Uterus (tissue), 4 donors: ENCODE results near the gene ADRA2A. TPM values are rescaled to one million over a fixed set of nuclear protein-coding genes. Genes with fewer than 3 reads are reported as not detected.

ENCODE experiments used
- DNase-seq, 2 donors: peaks; one replicate each; pipeline ENCODE4 v3.0.0-alpha.2; 2019 to 2020
- H3K27ac ChIP-seq, 2 donors: fragments of 200-600 bp; sonication (generic); 1 replicate in 1 of 2; 2 replicates in 1 of 2; pipeline ENCODE4 v1.5.1; 2016 to 2018
- H3K27me3 ChIP-seq, 2 donors: fragments of 200-600 bp; sonication (generic); one replicate each; pipeline ENCODE4 v1.5.1; 2018 to 2019; ENCODE audit warnings: control low read depth in 1 of 2
- H3K36me3 ChIP-seq, 2 donors: fragments of 200-600 bp; sonication (generic); one replicate each; pipeline ENCODE4 v1.5.1; 2019; ENCODE audit warnings: control low read depth in 1 of 2
- H3K4me1 ChIP-seq, 2 donors: fragments of 200-600 bp; sonication (generic); one replicate each; pipeline ENCODE4 v1.5.1; 2018 to 2019; ENCODE audit warnings: control low read depth in 1 of 2
- H3K4me3 ChIP-seq, 2 donors: fragments of 200-600 bp; sonication (generic); 1 replicate in 1 of 2; 2 replicates in 1 of 2; pipeline ENCODE4 v1.5.1; 2018 to 2019; ENCODE audit warnings: mild to moderate bottlenecking in 1 of 2
- H3K9me3 ChIP-seq, 2 donors: fragments of 200-600 bp; sonication (generic); one replicate each; pipeline ENCODE4 v1.5.1; 2019; ENCODE audit warnings: control low read depth in 1 of 2
- POLR2A ChIP-seq, 2 donors: fragments of 450-650 bp; IDR thresholded peaks; one replicate each; pipeline ENCODE4 v1.6.1; 2016; ENCODE audit warnings: antibody characterized with exemption in 2 of 2, mild to moderate bottlenecking in 1 of 2, moderate library complexity in 1 of 2
- intact Hi-C: fragments of 100-400 bp; cut with DNase I; formaldehyde crosslinking; loops from one replicate; pipeline ENCODE4 v1.15.1; 2023; ENCODE audit warnings: low total_unique reads
- total RNA-seq, 4 donors: library from RNA; depleted of rRNA in 3 of 4; stranded (reverse); fragments of >200 nt in 3 of 4; gene quantifications; one replicate each; pipeline versions ENCODE4 v1.1.0 to v1.2.4, GENCODE V29; 2014 to 2023
- TF ChIP-seq, protein P1 (sequence below), 4 experiments: fragments of 200-600 bp in 2 of 4; fragments of 450-650 bp in 2 of 4; sonication (generic) in 2 of 4; IDR thresholded peaks; one replicate each; pipeline ENCODE4 v1.5.1; 2016 to 2019; ENCODE audit warnings: antibody characterized with exemption in 4 of 4, mild to moderate bottlenecking in 2 of 4, moderate library complexity in 1 of 4
- donor health status: DM: yes; HTN: yes; CAD: no.

Gene ADRA2A
- total RNA-seq, 4 donors from 2014 or later = 0.26 to 4.9 (median 2.7) TPM

DNA sequence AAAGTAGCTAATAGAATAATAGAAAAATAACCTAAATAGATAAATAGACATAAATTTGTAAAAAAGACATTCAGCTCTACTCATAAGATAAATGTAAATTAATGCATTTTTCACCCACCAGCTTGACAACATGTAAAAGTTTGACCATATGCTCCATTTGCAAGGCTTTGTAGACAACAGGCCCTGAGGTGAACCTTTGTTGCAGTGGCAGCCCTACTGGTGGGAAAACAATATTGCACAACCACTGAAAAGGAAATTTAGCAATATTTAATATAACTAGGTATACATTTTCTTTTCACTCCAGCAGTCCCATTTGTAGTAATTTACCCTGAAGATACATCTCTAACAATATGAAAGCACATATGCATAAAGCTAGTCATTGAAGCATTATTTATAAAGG lies 39.0 kb upstream of the ADRA2A start:
- H3K27ac ChIP-seq = no peak overlapping the region
- peaks cover 0 to 17% of the 10 kb centered on the region in 2 donors for H3K9me3 ChIP-seq
- no peaks in the 10 kb centered on the region for H3K36me3 ChIP-seq
- H3K4me3 ChIP-seq = no peak overlapping the region
- DNase-seq = no peak
- TF ChIP-seq POLR2A (IDR thresholded peaks at IDR 0.05) = no peak
- TF ChIP-seq, protein P1, sequence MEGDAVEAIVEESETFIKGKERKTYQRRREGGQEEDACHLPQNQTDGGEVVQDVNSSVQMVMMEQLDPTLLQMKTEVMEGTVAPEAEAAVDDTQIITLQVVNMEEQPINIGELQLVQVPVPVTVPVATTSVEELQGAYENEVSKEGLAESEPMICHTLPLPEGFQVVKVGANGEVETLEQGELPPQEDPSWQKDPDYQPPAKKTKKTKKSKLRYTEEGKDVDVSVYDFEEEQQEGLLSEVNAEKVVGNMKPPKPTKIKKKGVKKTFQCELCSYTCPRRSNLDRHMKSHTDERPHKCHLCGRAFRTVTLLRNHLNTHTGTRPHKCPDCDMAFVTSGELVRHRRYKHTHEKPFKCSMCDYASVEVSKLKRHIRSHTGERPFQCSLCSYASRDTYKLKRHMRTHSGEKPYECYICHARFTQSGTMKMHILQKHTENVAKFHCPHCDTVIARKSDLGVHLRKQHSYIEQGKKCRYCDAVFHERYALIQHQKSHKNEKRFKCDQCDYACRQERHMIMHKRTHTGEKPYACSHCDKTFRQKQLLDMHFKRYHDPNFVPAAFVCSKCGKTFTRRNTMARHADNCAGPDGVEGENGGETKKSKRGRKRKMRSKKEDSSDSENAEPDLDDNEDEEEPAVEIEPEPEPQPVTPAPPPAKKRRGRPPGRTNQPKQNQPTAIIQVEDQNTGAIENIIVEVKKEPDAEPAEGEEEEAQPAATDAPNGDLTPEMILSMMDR (IDR thresholded peaks at IDR 0.05) = no peak
- H3K4me1 ChIP-seq = no peaks in the 10 kb centered on the region
- no peaks in the 10 kb centered on the region for H3K27me3 ChIP-seq
- intact Hi-C loops = no loop called here

DNA sequence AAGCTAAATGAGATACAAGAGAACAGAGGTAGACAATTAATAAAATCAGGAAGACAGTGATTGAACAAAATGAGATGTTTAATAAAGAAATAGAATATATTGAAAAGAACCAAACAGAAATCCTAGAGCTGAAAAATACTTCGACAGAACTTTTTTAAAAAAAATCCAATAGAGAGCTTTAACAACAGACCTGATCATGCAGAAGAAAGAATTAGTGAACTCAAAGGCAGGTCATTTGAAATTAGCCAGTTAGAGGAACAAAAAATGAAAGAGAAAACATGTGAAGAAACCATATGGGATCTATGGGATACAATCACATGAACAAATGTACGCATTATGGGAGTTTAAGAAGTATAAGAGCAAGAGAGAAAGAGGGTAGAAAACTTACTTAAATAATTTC lies 37.3 kb upstream of the ADRA2A start:
- Histone ChIP-seq H3K36me3 (no peaks in the 10 kb centered on the region), H3K4me3 (no peak overlapping the region), H3K9me3 (peaks cover 0 to 19% of the 10 kb centered on the region in 2 donors), H3K27me3 (no peaks in the 10 kb centered on the region), H3K4me1 (no peaks in the 10 kb centered on the region), H3K27ac (no peak overlapping the region)
- intact Hi-C loops = no loop called here
- no peak for DNase-seq
- TF ChIP-seq, protein P1 (IDR thresholded peaks at IDR 0.05) = no peak
- TF ChIP-seq POLR2A (IDR thresholded peaks at IDR 0.05) = no peak

DNA sequence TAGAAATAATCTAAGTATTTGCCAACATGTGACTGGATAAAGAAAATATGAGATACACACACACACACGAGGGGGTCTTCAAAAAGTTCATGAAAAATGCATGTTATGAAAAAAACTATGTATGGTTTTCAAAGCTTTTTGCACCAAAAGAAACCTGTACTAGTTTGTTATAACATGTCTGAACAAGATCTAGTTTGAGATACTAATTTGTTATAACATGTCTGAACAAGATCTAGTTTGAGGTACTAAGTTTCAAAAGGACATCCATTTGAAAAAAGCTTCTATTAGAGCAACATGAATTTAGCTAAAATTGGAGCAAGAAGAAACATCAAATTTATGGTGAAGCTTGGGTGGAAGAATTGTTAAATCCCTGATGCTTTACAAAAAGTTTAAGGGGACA lies 19.8 kb upstream of the ADRA2A start:
- no peaks in the 10 kb centered on the region for H3K4me1 ChIP-seq
- H3K4me3 ChIP-seq = no peak overlapping the region
- intact Hi-C loops = no loop called here
- no peak for DNase-seq
- TF ChIP-seq POLR2A (IDR thresholded peaks at IDR 0.05) = no peak
- TF ChIP-seq, protein P1 (IDR thresholded peaks at IDR 0.05) = no peak
- H3K9me3 ChIP-seq = no peaks in the 10 kb centered on the region
- H3K36me3 ChIP-seq = no peaks in the 10 kb centered on the region
- H3K27me3 ChIP-seq = no peaks in the 10 kb centered on the region
- H3K27ac ChIP-seq = no peak overlapping the region

DNA sequence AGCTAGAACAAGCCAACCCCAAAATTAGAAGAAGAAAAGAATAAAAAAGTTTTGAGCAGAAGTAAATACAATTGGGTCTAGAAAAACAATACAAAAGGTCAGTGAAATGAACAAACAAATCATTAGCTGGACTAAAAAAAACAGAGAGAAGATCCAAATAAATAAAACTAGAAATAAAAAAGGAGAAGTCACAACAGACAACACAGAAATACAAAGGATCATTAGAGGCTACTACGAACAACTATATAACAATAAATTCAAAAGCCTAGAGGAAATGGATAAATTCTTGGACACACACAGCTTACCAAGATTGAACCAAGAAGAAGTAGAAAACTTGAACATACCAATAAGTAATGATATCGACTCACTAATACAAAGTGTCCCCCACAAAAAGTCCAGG lies 13.4 kb upstream of the ADRA2A start:
- Histone ChIP-seq H3K4me3 (no peak overlapping the region), H3K27me3 (no peaks in the 10 kb centered on the region), H3K36me3 (no peaks in the 10 kb centered on the region), H3K27ac (no peak overlapping the region), H3K4me1 (no peaks in the 10 kb centered on the region), H3K9me3 (no peaks in the 10 kb centered on the region)
- no peak for DNase-seq
- TF ChIP-seq, protein P1 (IDR thresholded peaks at IDR 0.05) = no peak
- no peak for TF ChIP-seq POLR2A (IDR thresholded peaks at IDR 0.05)
- intact Hi-C loops = no loop called here

DNA sequence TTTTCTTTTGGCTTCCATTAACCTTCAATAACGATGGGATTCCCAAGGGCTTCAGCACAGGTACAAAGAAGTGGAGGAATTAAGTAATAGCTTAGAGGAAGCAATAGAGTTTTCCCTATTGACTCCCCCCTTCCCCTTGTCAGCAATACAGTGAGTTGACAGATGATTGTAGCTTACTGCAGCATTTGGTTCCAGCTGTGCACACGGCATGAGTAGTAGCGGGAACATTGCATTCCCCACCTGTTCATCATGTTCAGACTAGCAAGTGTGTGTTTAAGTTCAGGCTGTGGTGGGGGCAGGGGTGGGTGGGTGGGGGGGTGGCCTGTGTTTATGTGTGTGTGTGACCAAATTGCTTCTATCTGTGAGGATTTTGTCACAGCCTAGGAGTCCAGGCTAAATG lies 4.6 kb upstream of the ADRA2A start:
- intact Hi-C loops = no loop called here
- DNase-seq = no peak
- H3K9me3 ChIP-seq = no peaks in the 10 kb centered on the region
- H3K27me3 ChIP-seq = no peaks in the 10 kb centered on the region
- H3K4me3 ChIP-seq = no peak overlapping the region
- no peak for TF ChIP-seq POLR2A (IDR thresholded peaks at IDR 0.05)
- TF ChIP-seq, protein P1 (IDR thresholded peaks at IDR 0.05) = no peak
- H3K27ac ChIP-seq = no peak overlapping the region
- no peaks in the 10 kb centered on the region for H3K36me3 ChIP-seq
- no peaks in the 10 kb centered on the region for H3K4me1 ChIP-seq
